ENCODE results near the gene MPPED2.
"Not testable (repeated sequence)": the region's sequence is repeated elsewhere in the genome, so short reads cannot be mapped to it uniquely, and the experiment has no call there.

Gene MPPED2

GRCh38 chr11:30578406-30578805, 7.7 kb downstream of the MPPED2 start:
- no peak for DNase-seq

GRCh38 chr11:30573951-30574350, 12.2 kb downstream of the MPPED2 start:
- no peak for DNase-seq

- no peak for DNase-seq
Measured at GRCh38 chr11:30568931-30569330, 17.2 kb downstream of the MPPED2 start.

- no peak for DNase-seq
Measured at GRCh38 chr11:30567644-30568043, 18.5 kb downstream of the MPPED2 start.

GRCh38 chr11:30567120-30567519, 19.0 kb downstream of the MPPED2 start:
- DNase-seq, result no peak

DNA sequence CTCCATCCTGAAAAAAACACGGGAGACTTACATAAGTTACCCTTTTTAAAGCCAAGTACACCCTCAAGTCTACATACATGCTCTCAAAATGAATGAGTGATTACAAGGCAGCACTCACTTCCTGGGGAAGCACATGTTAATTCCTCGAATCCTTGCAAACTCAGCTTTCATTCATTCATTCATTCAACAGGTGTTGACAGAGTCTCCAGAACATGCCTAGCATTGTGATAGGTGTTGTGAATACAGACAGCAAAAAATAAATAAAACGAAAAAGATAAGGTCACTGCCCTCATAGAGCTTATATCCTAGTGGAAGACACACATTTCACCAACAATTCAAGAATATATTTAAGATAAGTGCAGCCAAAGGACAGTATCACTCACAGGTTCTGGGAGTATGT, 19.7 kb downstream of the MPPED2 start:
- DNase-seq, result no peak

DNA sequence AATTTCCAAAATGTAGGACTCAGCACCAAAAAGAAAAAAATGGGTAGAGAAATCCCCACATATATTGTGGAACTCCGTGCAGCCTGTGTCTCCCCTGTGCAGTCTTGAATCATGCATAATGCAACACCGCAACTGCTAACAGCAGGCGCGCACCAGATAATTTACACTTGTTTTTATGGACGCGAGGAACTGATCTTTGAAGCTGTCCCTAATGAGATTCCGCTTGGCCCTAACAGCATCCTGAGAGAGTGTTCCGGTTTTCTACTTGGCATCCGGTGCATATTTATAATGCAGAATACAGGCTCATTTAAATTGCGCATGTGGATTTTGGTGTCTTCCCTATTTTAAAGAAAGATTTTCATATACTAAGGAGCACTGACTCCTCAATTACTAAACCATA, 21.1 kb downstream of the MPPED2 start:
- no peak for DNase-seq

DNA sequence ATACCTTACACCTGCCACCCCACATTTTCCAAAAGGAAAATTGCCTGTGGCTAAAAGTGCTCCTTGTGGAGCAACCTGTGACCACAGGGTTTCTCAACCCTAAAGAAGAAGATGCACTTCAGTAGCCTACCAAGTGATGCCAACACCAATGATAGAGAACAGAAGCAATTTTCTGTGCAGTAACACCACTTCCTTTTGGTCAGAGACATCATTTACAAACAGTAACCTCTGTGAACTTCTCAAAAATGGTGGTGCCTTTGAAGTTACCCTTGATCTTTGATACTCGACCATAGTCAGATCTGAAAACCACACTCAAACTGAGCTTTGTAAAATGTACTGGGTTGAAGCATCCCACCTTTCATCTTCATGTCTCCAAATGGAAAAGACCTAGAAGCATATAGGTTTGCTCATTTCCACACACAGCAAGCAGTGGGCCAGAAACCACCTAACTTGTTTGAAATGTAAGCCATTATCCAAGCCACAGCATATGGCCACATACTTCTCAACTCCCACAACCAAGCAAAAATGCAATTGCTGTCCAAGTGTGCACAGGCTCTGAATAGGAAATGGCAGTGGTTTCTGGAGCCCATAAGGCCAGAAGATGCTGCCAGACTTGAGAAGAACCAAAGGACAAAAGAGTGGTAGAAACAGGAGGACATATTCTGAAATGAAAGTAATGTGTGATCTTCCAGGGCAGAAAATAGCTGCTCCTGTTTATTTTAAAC, 24.3 kb downstream of the MPPED2 start:
- DNase-seq, result no peak

- DNase-seq, result no peak
Measured at GRCh38 chr11:30560206-30561106, 25.7 kb downstream of the MPPED2 start.

GRCh38 chr11:30559004-30559403, 27.1 kb downstream of the MPPED2 start:
- DNase-seq, result no peak

GRCh38 chr11:30554587-30554986, 31.6 kb downstream of the MPPED2 start:
- not testable (repeated sequence) for DNase-seq

GRCh38 chr11:30553521-30554110, 32.5 kb downstream of the MPPED2 start:
- DNase-seq, result no peak

- DNase-seq, result no peak
Measured at GRCh38 chr11:30552839-30553238, 33.3 kb downstream of the MPPED2 start.

- no peak for DNase-seq
Measured at GRCh38 chr11:30550022-30550542, 36.1 kb downstream of the MPPED2 start.

- DNase-seq, result no peak
Measured at GRCh38 chr11:30549565-30549964, 36.6 kb downstream of the MPPED2 start.

- no peak for DNase-seq
Measured at GRCh38 chr11:30546334-30546733, 39.8 kb downstream of the MPPED2 start.

GRCh38 chr11:30545507-30545906, 40.6 kb downstream of the MPPED2 start:
- no peak for DNase-seq

DNA sequence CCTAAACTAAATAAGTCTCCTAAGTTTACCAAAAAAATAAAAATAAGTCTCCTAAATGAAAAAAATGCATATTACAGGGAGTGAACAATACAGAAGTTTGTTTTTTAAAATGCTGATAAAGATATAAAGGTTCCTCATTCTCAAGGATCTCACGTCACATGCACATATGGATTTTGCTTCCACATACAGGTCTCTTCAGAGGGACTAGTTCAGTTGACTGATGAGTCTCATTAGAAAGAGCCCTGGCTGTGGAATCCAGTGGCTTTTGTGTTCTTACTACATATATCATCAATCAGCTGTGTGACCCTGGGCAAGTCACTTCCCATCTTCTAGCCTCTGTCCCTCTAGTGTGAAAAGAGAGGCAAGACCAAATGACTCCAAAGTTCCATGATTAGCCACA, 43.1 kb downstream of the MPPED2 start:
- no peak for DNase-seq

- DNase-seq, result no peak
Measured at GRCh38 chr11:30540781-30541180, 45.4 kb downstream of the MPPED2 start.

- DNase-seq, result no peak
Measured at GRCh38 chr11:30538251-30538650, 47.9 kb downstream of the MPPED2 start.

DNA sequence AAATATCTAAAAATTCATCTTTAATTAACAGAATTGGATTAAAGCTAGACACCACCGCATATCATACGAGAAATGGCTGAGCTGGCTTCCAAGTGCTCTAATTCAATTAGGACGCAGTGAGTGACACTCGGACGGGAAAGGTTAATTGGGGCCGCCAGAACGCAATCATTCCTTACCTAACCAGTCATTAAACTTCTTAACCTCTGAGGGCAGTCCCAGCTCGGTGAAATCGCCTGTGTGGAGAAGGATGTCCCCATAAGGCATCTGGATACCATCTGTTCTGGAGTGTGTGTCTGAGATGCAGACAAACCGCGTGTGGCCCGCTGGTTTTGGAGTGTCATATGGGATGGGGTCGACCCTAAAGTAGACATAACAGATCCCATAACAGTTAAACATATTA, 50.3 kb downstream of the MPPED2 start:
- DNase-seq, result no peak

GRCh38 chr11:30533445-30533947, 52.7 kb downstream of the MPPED2 start:
- DNase-seq, result no peak

- DNase-seq, result no peak
Measured at GRCh38 chr11:30527566-30527965, 58.6 kb downstream of the MPPED2 start.
